ENCODE data around the gene KIAA1217. TPM values are rescaled to one million over a fixed set of nuclear protein-coding genes. Genes with fewer than 3 reads are reported as not detected.

Gene KIAA1217
- total RNA-seq, 2 experiments from 2014 or later = 0.12 to 0.70 TPM

DNA sequence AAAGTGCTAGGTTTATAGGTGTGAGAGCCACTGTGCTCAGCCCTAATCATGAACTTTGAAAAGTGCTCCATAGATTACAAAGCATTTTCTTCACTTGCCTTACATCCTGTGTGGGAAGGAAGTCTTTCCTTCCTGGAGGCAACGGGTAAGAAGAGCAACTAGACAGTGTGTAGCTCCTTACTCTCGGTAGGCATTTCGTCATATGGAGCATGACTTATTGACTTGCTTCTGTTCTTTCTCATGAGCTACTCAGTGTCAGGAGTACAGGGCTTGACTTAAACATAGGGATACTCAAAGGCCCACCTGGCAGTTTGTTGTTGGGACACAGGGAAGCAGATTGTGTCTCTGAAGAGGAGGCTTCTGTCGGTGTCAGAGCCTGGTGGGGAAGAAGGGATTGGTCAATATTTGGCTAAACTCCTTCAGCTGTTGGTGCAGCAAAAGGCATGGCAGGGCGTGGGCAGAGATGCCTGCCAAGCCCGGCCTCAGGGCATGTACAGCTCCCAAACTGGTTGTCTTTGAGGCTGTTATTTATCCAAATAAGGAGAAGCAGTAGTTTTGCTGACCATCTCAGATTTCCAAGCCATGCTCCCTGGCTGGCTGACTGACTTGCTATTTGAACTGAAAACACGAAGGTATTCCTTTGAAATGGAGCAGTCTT, 248.9 kb downstream of the KIAA1217 start:
- Mint-ChIP-seq H3K27me3 (peaks cover 46% of the 10 kb centered on the region), H3K4me1 (peaks cover 4% of the 10 kb centered on the region), H3K4me3 (no peak overlapping the region), H3K36me3 (no peaks in the 10 kb centered on the region), H3K27ac (no peak overlapping the region), H3K9me3 (ENCODE audit: low read depth) (no peaks in the 10 kb centered on the region)
- ATAC-seq (no peak), DNase-seq (no peak)
- CTCF ChIA-PET = no interaction called here

DNA sequence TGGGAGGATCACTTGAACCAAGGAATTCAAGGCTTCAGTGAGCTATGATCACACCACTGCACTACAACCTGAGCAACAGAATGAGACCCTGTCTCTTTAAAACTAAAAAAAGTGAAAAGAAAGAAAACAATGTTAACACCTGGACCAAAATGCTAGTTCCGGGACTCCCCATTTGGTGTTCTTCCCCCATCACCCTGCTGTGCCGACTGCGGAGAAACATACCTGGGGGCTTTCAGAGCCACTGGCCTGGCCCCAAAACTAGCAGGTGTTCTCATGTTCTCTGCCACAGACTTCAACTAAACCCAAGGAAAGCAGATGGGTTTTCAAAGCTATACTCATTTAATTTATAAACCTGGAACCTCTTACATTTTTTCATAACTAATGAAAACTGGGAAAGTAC, 250.9 kb downstream of the KIAA1217 start:
- no peak overlapping the region for H3K27ac Mint-ChIP-seq
- DNase-seq = no peak
- H3K4me3 Mint-ChIP-seq = no peak overlapping the region
- peaks cover 29% of the 10 kb centered on the region for H3K27me3 Mint-ChIP-seq
- no peaks in the 10 kb centered on the region for H3K9me3 Mint-ChIP-seq (ENCODE audit: low read depth)
- no peaks in the 10 kb centered on the region for H3K36me3 Mint-ChIP-seq
- ATAC-seq = no peak
- CTCF ChIA-PET = no interaction called here
- H3K4me1 Mint-ChIP-seq = peaks cover 17% of the 10 kb centered on the region

DNA sequence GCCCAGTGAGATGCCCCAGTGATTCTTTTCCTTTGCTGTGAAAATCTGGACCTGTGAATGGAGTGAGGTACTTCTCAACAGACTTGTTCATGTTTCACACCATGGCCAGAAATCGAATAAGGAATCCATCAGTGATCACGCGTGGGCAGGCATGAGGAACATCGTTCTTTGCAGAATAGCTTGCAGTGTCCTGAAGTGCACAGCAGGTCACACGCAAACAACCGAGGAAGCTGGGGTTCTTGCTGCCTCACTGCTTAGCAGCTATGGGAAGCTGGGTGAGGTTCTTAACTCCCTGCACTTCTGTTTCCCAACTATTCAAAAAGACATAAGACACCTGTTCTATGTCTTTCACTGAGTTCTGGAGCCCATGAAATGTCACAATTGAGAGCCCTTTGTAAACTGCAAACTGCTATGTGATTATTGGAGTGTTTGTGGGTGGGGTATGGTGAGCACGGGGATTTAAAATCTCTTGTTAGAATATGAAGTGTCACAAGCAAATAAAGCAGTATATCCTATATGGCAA, 253.4 kb downstream of the KIAA1217 start:
- H3K9me3 Mint-ChIP-seq (ENCODE audit: low read depth) = no peaks in the 10 kb centered on the region
- DNase-seq = no peak
- peaks cover 34% of the 10 kb centered on the region for H3K4me1 Mint-ChIP-seq
- ATAC-seq = no peak
- no peak overlapping the region for H3K4me3 Mint-ChIP-seq
- no peaks in the 10 kb centered on the region for H3K36me3 Mint-ChIP-seq
- H3K27me3 Mint-ChIP-seq = peaks cover 22% of the 10 kb centered on the region
- CTCF ChIA-PET = no interaction called here
- no peak overlapping the region for H3K27ac Mint-ChIP-seq

DNA sequence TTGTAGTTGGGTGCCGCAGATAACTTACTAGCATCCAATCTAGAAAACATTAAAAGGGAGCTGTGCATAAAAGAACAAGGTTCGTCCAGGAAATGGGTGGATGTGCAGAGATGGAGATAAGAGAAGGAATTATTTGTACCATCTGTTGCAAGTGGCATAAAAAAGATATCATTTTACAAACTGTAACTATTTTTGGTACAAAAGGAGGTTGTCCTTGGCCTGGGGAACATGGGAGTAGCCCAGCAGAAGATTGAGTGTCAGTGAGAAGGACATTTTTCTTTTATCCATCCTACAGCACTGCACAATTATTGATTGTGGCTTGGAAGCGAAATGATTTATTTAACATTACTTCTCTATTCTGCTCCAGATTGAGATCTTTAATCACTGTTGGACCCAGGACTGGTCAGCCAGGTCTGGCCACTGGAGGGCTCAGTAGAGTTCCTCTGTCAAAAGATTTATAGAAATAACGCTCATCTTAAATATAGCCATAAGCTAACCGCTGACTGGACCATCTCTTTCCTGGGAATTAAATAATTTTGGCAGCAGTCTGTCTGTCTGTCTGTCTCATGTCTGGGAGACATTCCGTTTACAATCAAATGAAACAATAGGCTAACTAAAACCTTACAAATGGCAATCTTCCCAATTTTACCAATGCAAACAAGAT, 254.1 kb downstream of the KIAA1217 start:
- Mint-ChIP-seq H3K27ac (no peak overlapping the region), H3K27me3 (peaks cover 26% of the 10 kb centered on the region), H3K4me1 (peaks cover 34% of the 10 kb centered on the region), H3K9me3 (ENCODE audit: low read depth) (no peaks in the 10 kb centered on the region), H3K36me3 (no peaks in the 10 kb centered on the region), H3K4me3 (no peak overlapping the region)
- CTCF ChIA-PET = no interaction called here
- ATAC-seq (no peak), DNase-seq (no peak)

DNA sequence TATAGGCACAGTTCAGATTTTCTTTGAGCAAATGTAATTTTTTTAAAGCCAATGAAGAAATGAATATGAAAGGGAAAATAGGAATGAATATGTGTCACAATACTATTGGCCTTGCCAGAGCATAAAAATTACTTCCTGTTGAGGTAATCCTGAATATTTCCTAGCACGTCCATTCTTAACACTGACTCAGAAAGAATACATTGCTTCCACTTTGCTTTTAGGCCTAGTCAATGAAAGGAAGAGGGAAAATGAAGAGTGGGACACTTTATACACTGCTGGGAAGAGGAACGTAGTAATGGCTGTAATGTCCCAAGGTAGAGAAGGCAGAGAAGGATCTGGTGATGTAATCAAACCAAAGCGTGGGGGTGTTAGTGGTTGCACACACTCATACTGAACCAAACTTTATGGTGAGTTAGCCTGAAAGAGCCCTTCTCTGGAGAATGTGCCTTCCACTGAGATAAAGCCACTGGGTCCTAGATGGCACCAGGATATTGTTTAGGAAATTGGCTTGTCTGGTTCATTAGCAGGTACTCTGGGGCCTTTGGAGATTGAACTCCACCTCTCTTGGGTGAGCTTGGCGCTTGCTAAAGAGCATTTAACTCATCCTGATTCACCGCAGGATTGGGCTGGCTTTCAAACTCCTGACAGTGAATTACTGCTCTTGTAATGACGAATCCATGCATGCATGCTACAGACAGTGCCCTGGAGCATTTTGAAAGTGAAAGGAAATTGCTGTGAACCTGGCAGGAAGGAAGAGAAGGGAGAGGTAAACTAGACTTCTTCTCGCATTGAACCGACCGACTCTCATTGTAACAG, 254.9 kb downstream of the KIAA1217 start:
- Mint-ChIP-seq H3K4me3 (no peak overlapping the region), H3K9me3 (ENCODE audit: low read depth) (no peaks in the 10 kb centered on the region), H3K36me3 (no peaks in the 10 kb centered on the region), H3K4me1 (peaks cover 34% of the 10 kb centered on the region), H3K27ac (peak overlapping the region; percentile 64), H3K27me3 (peaks cover 25% of the 10 kb centered on the region)
- CTCF ChIA-PET = no interaction called here
- DNase-seq (peak; percentile 45), ATAC-seq (peak; percentile 70)

DNA sequence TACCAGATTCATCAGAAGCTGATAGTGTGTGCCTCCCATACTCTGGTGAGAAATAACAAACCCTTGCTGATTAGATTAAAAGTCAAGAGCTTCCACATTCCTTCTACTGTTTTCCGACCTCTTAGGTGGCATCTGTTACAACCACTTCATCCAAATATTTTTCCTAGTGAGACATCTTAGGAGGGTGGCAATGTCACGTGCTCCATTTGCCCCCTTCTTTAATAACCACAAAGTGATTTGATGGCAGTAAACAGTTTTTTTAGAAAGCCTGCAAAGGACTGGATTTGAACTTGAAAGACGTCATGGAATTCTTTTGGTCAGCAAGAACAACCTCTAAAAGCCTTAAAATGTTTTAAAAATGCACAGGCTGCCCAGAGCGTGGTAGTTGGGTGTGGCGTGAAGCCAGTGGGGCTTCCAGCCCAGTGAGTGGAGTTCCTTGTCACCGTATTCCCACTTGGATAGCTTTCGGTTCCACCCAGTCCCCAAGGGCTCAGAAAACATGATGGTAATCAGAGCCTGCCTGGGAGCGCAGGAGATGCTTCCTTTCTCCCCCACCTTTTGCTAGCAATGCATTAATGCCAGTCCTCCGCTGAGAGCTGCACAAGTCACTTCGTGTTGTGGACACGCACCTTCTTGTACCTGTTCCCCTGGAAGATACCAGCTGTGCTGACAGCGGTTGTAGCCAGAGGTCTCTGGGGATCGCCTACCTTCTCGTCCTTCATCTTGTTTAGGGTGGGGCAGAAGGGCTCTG, 256.4 kb downstream of the KIAA1217 start:
- Mint-ChIP-seq H3K27ac (peak overlapping the region; percentile 32), H3K4me1 (peaks cover 34% of the 10 kb centered on the region), H3K36me3 (no peaks in the 10 kb centered on the region), H3K27me3 (peaks cover 21% of the 10 kb centered on the region), H3K9me3 (ENCODE audit: low read depth) (no peaks in the 10 kb centered on the region), H3K4me3 (no peak overlapping the region)
- DNase-seq = no peak
- CTCF ChIA-PET = no interaction called here
- ATAC-seq = no peak

DNA sequence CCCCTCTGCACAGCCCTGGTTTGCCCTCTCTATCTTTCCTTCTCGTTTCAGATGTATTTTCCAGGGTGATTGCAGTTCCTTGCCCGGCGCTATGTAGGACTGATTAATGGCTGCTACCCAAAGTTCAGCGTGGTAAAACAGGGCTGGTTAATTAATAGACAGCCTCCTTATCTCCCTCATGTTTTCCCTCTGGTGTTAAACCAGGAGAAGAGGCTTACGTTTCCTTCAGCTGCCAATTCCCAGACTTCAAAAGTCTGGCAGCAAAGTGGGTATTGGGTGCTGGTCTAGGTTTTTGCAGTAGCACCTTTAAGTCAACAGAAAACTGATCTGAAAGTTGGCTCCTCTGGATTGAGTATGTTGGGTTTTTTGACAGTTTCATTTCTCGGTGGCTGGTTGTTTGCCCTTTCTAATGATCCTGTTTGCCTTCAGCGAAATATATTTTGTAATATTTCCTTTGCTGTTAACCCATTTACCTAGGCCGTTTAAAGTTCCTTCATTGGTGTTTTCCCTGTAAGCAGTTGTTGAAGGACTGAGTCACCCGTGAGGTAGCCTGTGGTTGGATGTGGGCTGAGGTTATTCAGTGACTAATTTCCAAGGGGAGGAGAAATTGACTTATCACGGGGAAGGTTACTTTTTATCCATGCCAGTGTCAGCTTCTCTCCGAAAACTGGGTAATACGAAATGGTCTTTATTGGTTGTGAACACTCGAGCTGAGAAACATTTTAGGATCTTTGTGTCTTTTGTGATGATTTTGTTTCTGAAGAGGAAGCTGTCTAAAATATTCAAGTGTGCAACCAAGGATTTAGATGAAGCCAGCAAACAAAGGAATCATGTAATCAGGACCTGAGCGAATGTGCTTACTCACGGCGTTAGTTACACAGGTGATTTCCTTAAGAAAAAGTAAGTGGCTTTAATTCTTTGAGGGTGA, 257.2 kb downstream of the KIAA1217 start:
- ATAC-seq (peak; percentile 70), DNase-seq (peak; percentile 71)
- Mint-ChIP-seq H3K27me3 (peaks cover 17% of the 10 kb centered on the region), H3K4me3 (no peak overlapping the region), H3K4me1 (peaks cover 34% of the 10 kb centered on the region), H3K36me3 (no peaks in the 10 kb centered on the region), H3K27ac (peak overlapping the region; percentile 32), H3K9me3 (ENCODE audit: low read depth) (no peaks in the 10 kb centered on the region)
- CTCF ChIA-PET = no interaction called here

DNA sequence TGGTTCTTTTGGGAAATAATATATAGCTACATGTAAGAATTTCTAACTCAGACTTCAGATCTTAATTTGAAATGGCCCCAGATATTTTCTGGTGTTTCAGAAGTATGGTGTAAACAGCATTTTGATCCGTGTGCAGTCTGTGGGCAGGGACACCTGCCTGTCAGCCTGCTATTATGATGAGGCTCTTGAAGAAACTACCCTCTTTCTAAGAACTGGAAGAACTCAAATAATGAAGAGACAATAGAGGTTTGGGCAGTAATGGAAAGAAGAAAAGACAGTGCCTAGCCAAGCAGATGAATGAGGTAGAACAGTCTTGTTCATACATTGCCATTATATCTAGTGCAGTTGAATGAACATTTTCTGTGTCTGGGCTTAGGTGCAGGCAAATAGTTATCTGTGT, 258.2 kb downstream of the KIAA1217 start:
- no peaks in the 10 kb centered on the region for H3K9me3 Mint-ChIP-seq (ENCODE audit: low read depth)
- no peak overlapping the region for H3K27ac Mint-ChIP-seq
- no peak overlapping the region for H3K4me3 Mint-ChIP-seq
- peaks cover 17% of the 10 kb centered on the region for H3K27me3 Mint-ChIP-seq
- ATAC-seq (no peak), DNase-seq (no peak)
- CTCF ChIA-PET = no interaction called here
- no peaks in the 10 kb centered on the region for H3K36me3 Mint-ChIP-seq
- H3K4me1 Mint-ChIP-seq = peaks cover 34% of the 10 kb centered on the region

DNA sequence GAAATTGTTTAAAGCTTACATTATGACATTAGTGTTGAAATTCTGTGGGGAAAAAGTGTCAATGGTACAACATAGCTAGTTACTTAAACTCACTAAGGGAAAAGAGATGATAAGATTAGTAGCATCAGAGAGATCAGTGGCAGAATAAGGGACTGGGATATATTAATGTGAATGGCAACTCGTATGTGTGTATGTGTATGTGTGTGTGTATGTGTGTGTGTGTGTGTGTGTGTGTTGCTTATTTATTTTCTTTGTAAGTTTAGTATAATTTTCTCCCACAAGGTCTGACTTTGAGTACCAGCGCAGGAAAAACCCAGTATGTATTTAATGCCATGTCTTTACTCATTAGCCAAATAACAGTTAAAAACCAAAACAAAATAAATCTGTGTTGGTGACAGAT, 258.7 kb downstream of the KIAA1217 start:
- Mint-ChIP-seq H3K4me3 (no peak overlapping the region), H3K27me3 (peaks cover 16% of the 10 kb centered on the region), H3K36me3 (no peaks in the 10 kb centered on the region), H3K9me3 (ENCODE audit: low read depth) (no peaks in the 10 kb centered on the region), H3K4me1 (peaks cover 32% of the 10 kb centered on the region), H3K27ac (no peak overlapping the region)
- CTCF ChIA-PET = no interaction called here
- DNase-seq = no peak
- ATAC-seq = no peak

DNA sequence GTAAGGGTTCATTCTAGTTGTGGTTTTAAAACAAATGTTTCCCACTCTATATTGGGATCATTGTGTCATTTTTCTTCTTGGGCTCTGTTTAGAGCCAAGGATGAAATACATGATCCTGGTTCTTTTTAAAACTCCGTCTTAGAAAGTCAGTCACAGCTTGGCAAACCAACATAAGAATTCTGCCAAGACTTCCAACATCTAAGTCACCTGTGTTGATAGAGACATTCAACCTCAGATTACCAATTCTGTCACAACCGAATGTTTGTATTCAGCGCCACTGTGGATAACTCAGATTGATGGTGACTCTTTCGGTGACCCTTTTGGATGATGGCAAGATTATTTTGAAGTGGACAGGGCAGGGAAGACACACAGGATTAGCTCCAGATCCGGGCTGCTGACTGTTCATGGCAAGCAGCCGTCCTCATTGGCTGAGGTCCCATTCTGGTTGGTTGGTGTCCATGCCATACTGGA, 259.4 kb downstream of the KIAA1217 start:
- Mint-ChIP-seq H3K27ac (no peak overlapping the region), H3K4me3 (no peak overlapping the region), H3K9me3 (ENCODE audit: low read depth) (no peaks in the 10 kb centered on the region), H3K27me3 (peaks cover 13% of the 10 kb centered on the region), H3K36me3 (no peaks in the 10 kb centered on the region), H3K4me1 (peaks cover 28% of the 10 kb centered on the region)
- CTCF ChIA-PET = no interaction called here
- no peak for ATAC-seq
- no peak for DNase-seq

DNA sequence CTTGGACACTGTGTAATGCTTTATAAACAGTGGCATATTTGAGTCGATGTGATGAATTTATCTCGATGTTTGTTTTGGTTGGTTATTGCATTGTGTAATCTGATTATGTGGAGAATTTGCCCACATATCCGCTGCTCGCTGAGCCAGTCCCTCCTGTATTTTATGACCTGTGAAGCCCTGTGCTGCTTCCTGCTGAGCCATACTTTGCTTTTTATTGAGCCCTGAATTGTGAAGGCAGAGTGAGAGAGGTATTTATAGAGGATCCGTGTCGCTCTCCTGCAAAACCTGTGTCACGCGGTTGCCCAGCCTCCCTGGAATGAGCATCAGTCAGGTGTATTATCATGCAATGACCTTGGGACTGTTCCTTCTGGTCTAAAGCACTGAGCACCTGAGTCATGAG, 261.1 kb downstream of the KIAA1217 start:
- Mint-ChIP-seq H3K27me3 (peaks cover 16% of the 10 kb centered on the region), H3K9me3 (ENCODE audit: low read depth) (no peaks in the 10 kb centered on the region), H3K4me1 (peaks cover 16% of the 10 kb centered on the region), H3K36me3 (no peaks in the 10 kb centered on the region), H3K4me3 (no peak overlapping the region), H3K27ac (no peak overlapping the region)
- CTCF ChIA-PET = no interaction called here
- DNase-seq (no peak), ATAC-seq (no peak)

DNA sequence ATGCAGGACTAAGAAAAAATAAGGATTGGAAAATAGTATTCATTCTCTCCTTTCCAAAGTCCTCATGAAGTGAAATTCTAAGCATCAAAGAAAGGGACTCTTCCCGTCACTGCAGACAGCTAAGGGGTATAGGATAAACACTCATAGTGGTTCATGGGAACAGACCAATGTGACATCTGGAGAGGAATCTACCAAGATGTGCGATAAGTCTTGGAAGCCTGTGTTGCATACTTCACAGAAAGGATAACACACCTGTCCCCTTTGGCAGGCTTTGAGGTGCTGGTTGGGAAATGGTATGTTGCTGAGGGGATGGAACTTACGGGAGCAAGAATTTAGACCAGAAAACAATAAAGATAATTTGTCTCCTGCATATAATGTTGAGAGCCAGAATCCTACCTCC, 266.7 kb downstream of the KIAA1217 start:
- Mint-ChIP-seq H3K27ac (no peak overlapping the region), H3K4me1 (no peaks in the 10 kb centered on the region), H3K4me3 (no peak overlapping the region), H3K36me3 (no peaks in the 10 kb centered on the region), H3K27me3 (peaks cover 3% of the 10 kb centered on the region), H3K9me3 (ENCODE audit: low read depth) (no peaks in the 10 kb centered on the region)
- ATAC-seq (no peak), DNase-seq (no peak)
- CTCF ChIA-PET = no interaction called here

All from activated CD8-positive, alpha-beta memory T cell treated with anti-CD3 and anti-CD28 coated beads, Interleukin-2, amount 10 ng/mL, durations not matched to agents 7 days and 5 days (primary cell).